Measurements from ENCODE around the gene PLA2G2F.

DNA sequence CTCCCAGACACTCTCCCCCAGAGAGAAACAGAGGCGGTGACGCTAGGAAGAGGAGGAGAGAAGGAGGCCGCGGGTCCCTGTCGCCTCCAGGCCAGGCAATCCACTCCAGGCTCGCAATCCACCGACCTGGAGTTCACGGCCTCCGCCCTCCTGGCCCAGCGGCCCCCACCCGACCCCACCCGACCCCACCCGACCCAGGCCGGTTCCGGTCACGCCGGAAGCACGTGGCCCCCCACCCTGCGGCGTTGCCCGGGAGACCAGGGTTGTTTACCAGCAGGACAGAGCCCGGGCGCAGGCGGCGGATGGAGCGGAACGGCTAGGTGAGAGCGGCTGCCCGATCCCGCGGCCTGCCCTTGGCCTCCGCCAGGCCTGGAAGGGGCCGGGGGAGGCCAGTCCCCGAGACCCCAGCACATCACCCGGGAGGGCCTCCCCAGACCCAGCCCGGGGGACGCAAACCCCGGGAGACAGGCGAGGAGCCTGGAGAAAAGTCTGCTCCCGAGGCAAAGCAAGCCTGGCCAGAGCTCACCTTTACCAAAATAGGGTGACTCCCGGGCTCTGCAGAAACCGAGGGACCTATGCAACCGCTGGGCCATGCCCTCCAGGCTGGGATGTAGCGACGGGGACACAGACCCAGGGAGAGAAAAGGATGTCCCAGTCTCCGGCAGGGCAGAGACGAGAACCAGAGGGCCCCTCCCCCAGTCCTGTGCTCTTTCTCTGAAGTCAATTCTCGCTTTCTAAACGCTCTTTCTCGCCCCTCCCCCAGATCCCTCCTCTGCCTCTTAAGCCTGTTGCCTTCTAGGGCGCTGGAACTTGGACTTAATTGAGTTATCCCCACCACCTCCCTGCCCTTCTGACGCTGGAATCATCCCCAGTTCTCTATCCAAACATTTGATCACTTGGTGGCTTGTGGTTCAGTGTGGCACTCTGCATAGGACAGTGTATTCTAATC is 47.0 kb downstream of the PLA2G2F start, which contains the start of the genes PLA2G2C and UBXN10:
- no peak for TF ChIP-seq SP1 (IDR thresholded peaks at IDR 0.05)
- no peak for TF ChIP-seq BHLHE40 (IDR thresholded peaks at IDR 0.05; ENCODE audit: borderline replicate concordance)
- TF ChIP-seq FOXM1 (IDR thresholded peaks at IDR 0.05; ENCODE audit: borderline replicate concordance), result no peak

Data from HEK293T (cell line).